B cell (primary cell): ENCODE results near the gene FOXP4. TPM values are rescaled to one million over a fixed set of nuclear protein-coding genes. Genes with fewer than 3 reads are reported as not detected.

Experiments
- ATAC-seq: fragments of 200-7000 bp; cut with Tn5 transposase; one replicate; pipeline ENCODE4 v1.10.0; 2021; ENCODE audit warnings: low read depth, mild to moderate bottlenecking, moderate number of reproducible peaks, moderate library complexity
- CTCF ChIA-PET: fragments of 350-600 bp; sonication (Branson Sonifier 250); formaldehyde crosslinking; loops from one replicate; lab custom pipeline; 2021; ENCODE audit warnings: antibody characterized with exemption, inconsistent platforms; lab: Charles Lee
- POLR2A ChIA-PET: fragments of 350-600 bp; sonication (Branson Sonifier 250); formaldehyde crosslinking; loops from one replicate; lab custom pipeline; 2021; ENCODE audit warnings: antibody characterized with exemption; lab: Charles Lee
- DNase-seq: peaks from one replicate; pipeline ENCODE4 v3.0.0; 2013
- H2AFZ ChIP-seq: 2 replicates; pipeline ENCODE4 v1.6.1; 2012; ENCODE audit warnings: mild to moderate bottlenecking, low read depth, low read length; ENCODE audit not compliant: insufficient read depth, poor library complexity, severe bottlenecking
- H3K27ac ChIP-seq, 2 donors: 1 replicate in 1 of 2; 2 replicates in 1 of 2; pipeline ENCODE4 v1.5.1; 2012 to 2013; ENCODE audit warnings: low read length in 2 of 2, mild to moderate bottlenecking in 2 of 2, moderate library complexity in 1 of 2
- H3K27me3 ChIP-seq, 4 experiments: fragments of 200-600 bp in 1 of 4; sonication (generic) in 1 of 4; replicated peaks in 1 of 4; 1 replicate in 2 of 4; 2 replicates in 2 of 4; pipeline versions ENCODE4 v1.6.1 to v1.7.0; 2013 to 2016; ENCODE audit warnings: low read length in 3 of 4, mild to moderate bottlenecking in 2 of 4, mixed read lengths in 1 of 4, moderate library complexity in 1 of 4; ENCODE audit not compliant: insufficient read depth in 4 of 4, control insufficient read depth in 3 of 4; ENCODE audit errors: control extremely low read depth in 1 of 4
- H3K36me3 ChIP-seq, 2 experiments: replicated peaks in 1 of 2; 1 replicate in 1 of 2; 2 replicates in 1 of 2; pipeline versions ENCODE4 v1.6.1 to v1.7.1; 2013; ENCODE audit warnings: low read length in 1 of 2; ENCODE audit not compliant: insufficient read depth in 2 of 2, control insufficient read depth in 1 of 2; ENCODE audit errors: control extremely low read depth in 1 of 2, extremely low read depth in 1 of 2
- H3K4me1 ChIP-seq, 2 donors: fragments of 200-600 bp in 1 of 2; sonication (generic) in 1 of 2; 1 replicate in 1 of 2; 2 replicates in 1 of 2; pipeline versions ENCODE4 v1.5.1 to v1.6.1; 2013 to 2017; ENCODE audit warnings: low read length in 2 of 2; ENCODE audit not compliant: control insufficient read depth in 2 of 2, insufficient read depth in 2 of 2
- H3K4me2 ChIP-seq: replicated peaks from 2 replicates; pipeline ENCODE3; 2012; ENCODE audit warnings: mild to moderate bottlenecking, low read depth, low read length; ENCODE audit not compliant: poor library complexity, severe bottlenecking
- H3K4me3 ChIP-seq, 5 experiments: fragments of 200-600 bp in 1 of 5; sonication (generic) in 1 of 5; 1 replicate in 3 of 5; 2 replicates in 2 of 5; pipeline versions ENCODE4 v1.5.1 to v1.7.0; 2011 to 2016; ENCODE audit warnings: low read length in 4 of 5, mild to moderate bottlenecking in 4 of 5, low read depth in 2 of 5, control low read depth in 1 of 5, moderate library complexity in 1 of 5; ENCODE audit not compliant: insufficient read depth in 1 of 5; ENCODE audit errors: control extremely low read depth in 1 of 5, extremely low read depth in 1 of 5
- H3K79me2 ChIP-seq: fragments of 200-600 bp; sonication (generic); one replicate; pipeline ENCODE4 v1.6.0; 2016; ENCODE audit warnings: low read length; ENCODE audit not compliant: control insufficient read depth, insufficient read depth
- H3K9ac ChIP-seq: fragments of 200-600 bp; sonication (generic); 2 replicates; pipeline ENCODE4 v1.6.1; 2017; ENCODE audit warnings: mild to moderate bottlenecking, low read length, moderate library complexity
- H3K9me3 ChIP-seq, 3 donors: one replicate each; pipeline versions ENCODE4 v1.6.1 to v1.7.1; 2013; ENCODE audit warnings: low read length in 2 of 3; ENCODE audit not compliant: control insufficient read depth in 2 of 3, insufficient read depth in 1 of 3; ENCODE audit errors: control extremely low read depth in 1 of 3
- H4K20me1 ChIP-seq: 2 replicates; pipeline ENCODE4 v1.6.0; 2012; ENCODE audit warnings: mild to moderate bottlenecking, low read length; ENCODE audit not compliant: insufficient read depth, control insufficient read depth, poor library complexity, severe bottlenecking
- H3K27ac Mint-ChIP-seq: one replicate; pipeline ENCODE4 v1.8.0; 2021; ENCODE audit warnings: mixed read lengths
- H3K27me3 Mint-ChIP-seq: one replicate; pipeline ENCODE4 v1.8.0; 2021; ENCODE audit warnings: mixed read lengths
- H3K4me1 Mint-ChIP-seq: one replicate; pipeline ENCODE4 v1.8.0; 2021; ENCODE audit warnings: mixed read lengths
- H3K4me3 Mint-ChIP-seq: one replicate; pipeline ENCODE4 v1.8.0; 2021; ENCODE audit warnings: mixed read lengths
- H3K9me3 Mint-ChIP-seq: one replicate; pipeline ENCODE4 v1.8.0; 2022; ENCODE audit warnings: mixed read lengths; ENCODE audit not compliant: insufficient read depth
- EZH2 ChIP-seq: IDR thresholded peaks from 2 replicates; pipeline ENCODE4 v1.6.1; 2012; ENCODE audit warnings: borderline replicate concordance, low read depth, mild to moderate bottlenecking, moderate library complexity, low read length; ENCODE audit not compliant: insufficient read depth, poor library complexity, severe bottlenecking
- WGBS: methylation state at CpG from one replicate; pipeline ENCODE4 v1.1.5; 2013; ENCODE audit warnings: missing lambda C conversion rate; ENCODE audit not compliant: insufficient coverage; 5-methylcytosine and 5-hydroxymethylcytosine counted together
- intact Hi-C: fragments of 100-400 bp; cut with micrococcal nuclease; formaldehyde crosslinking; loops from one replicate; pipeline ENCODE4 v1.10.0; 2022
- polyA plus RNA-seq: library from polyadenylated mRNA; depleted of rRNA; stranded (reverse); fragments of >200 nt; gene quantifications from 2 replicates; pipeline ENCODE4 v1.2.3, GENCODE V29; 2012
- total RNA-seq, 2 donors: library from RNA; stranded (reverse); fragments of 120-200 nt in 1 of 2; gene quantifications; 1 replicate in 1 of 2; 2 replicates in 1 of 2; pipeline versions ENCODE4 v1.2.3 to v1.2.4, GENCODE V29; 2013 to 2022
- TF ChIP-seq, protein P1 (sequence below): fragments of 200-600 bp; IDR thresholded peaks from one replicate; pipeline ENCODE4 v1.8.0; 2022; ENCODE audit warnings: antibody characterized with exemption, mild to moderate bottlenecking

Gene FOXP4
- total and polyA plus RNA-seq, 2 donors (not counting 1 experiment from before 2014, with no cell fraction given), result 17.0 to 38.7 TPM

GRCh38 chr6:41646026-41646795 lies 100.0 kb downstream of the FOXP4 start:
- Mint-ChIP-seq H3K4me3 (no peak overlapping the region), H3K27ac (no peak overlapping the region), H3K9me3 (no peaks in the 10 kb centered on the region), H3K27me3 (peaks cover 23% of the 10 kb centered on the region), H3K4me1 (no peaks in the 10 kb centered on the region)
- Histone ChIP-seq H3K9me3 (no peaks in the 10 kb centered on the region), H3K4me2 (no peak overlapping the region), H3K27me3 (peaks cover 0 to 21% (median 0%) of the 10 kb centered on the region in 4 experiments), H4K20me1 (no peaks in the 10 kb centered on the region), H3K4me1 (no peaks in the 10 kb centered on the region), H3K27ac (no peak overlapping the region), H3K4me3 (no peak overlapping the region), H3K79me2 (no peaks in the 10 kb centered on the region), H2AFZ (no peak overlapping the region), H3K9ac (no peak overlapping the region), H3K36me3 (no peaks in the 10 kb centered on the region)
- DNase-seq, result no peak
- ChIA-PET CTCF (no interaction called here), POLR2A (no interaction called here)
- intact Hi-C loops, result no loop called here
- TF ChIP-seq, protein P1, sequence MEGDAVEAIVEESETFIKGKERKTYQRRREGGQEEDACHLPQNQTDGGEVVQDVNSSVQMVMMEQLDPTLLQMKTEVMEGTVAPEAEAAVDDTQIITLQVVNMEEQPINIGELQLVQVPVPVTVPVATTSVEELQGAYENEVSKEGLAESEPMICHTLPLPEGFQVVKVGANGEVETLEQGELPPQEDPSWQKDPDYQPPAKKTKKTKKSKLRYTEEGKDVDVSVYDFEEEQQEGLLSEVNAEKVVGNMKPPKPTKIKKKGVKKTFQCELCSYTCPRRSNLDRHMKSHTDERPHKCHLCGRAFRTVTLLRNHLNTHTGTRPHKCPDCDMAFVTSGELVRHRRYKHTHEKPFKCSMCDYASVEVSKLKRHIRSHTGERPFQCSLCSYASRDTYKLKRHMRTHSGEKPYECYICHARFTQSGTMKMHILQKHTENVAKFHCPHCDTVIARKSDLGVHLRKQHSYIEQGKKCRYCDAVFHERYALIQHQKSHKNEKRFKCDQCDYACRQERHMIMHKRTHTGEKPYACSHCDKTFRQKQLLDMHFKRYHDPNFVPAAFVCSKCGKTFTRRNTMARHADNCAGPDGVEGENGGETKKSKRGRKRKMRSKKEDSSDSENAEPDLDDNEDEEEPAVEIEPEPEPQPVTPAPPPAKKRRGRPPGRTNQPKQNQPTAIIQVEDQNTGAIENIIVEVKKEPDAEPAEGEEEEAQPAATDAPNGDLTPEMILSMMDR, result no peak
- no peak for TF ChIP-seq EZH2
- ATAC-seq, result no peak
- WGBS, result 97% methylated on average over 11 of the region's 14 CpGs

DNA sequence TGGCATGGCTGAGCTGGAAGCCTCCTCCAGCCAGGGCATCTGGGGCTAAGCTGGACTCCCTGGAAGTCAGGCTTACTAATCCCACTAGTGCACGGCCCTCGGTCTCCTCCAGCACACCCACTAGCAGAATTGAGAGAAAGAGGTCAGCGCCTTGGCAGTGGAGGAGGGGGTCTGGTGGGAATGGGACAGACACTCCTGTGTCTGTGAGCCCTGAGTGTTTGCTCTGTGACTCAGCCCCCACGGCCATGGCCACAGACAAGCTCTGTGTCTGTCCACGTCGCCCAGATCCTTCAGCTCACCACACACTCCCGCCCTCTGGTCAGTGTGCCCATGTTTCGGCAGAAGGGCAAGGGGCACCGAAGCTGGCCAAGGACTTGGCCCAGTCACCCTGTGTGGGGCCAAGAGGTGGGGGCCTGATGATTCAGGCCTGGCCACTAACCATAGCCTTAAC lies 100.9 kb downstream of the FOXP4 start:
- Mint-ChIP-seq H3K4me1 (no peaks in the 10 kb centered on the region), H3K27ac (no peak overlapping the region), H3K9me3 (no peaks in the 10 kb centered on the region), H3K27me3 (peaks cover 20% of the 10 kb centered on the region), H3K4me3 (no peak overlapping the region)
- Histone ChIP-seq H3K27ac (no peak overlapping the region), H3K9me3 (no peaks in the 10 kb centered on the region), H3K4me3 (no peak overlapping the region), H3K4me1 (no peaks in the 10 kb centered on the region), H3K79me2 (no peaks in the 10 kb centered on the region), H3K4me2 (no peak overlapping the region), H4K20me1 (no peaks in the 10 kb centered on the region), H3K36me3 (no peaks in the 10 kb centered on the region), H3K9ac (no peak overlapping the region), H3K27me3 (peaks cover 0 to 19% (median 0%) of the 10 kb centered on the region in 4 experiments), H2AFZ (no peak overlapping the region)
- intact Hi-C loops, result no loop called here
- CTCF ChIA-PET, result no interaction called here
- 95% methylated on average over 7 of the region's 9 CpGs for WGBS
- TF ChIP-seq EZH2, result no peak
- TF ChIP-seq, protein P1, result no peak
- POLR2A ChIA-PET, result no interaction called here
- ATAC-seq, result no peak
- no peak for DNase-seq
